CD4-positive, alpha-beta T cell treated with Interferon alpha-2 for 1 hour (primary cell): ENCODE data around the gene LIG1.

Source experiments
- DNase-seq, 2 donors: peaks; one replicate each; pipeline ENCODE4 v3.0.0-alpha.2; 2020 to 2022

The LIG1 gene

DNA sequence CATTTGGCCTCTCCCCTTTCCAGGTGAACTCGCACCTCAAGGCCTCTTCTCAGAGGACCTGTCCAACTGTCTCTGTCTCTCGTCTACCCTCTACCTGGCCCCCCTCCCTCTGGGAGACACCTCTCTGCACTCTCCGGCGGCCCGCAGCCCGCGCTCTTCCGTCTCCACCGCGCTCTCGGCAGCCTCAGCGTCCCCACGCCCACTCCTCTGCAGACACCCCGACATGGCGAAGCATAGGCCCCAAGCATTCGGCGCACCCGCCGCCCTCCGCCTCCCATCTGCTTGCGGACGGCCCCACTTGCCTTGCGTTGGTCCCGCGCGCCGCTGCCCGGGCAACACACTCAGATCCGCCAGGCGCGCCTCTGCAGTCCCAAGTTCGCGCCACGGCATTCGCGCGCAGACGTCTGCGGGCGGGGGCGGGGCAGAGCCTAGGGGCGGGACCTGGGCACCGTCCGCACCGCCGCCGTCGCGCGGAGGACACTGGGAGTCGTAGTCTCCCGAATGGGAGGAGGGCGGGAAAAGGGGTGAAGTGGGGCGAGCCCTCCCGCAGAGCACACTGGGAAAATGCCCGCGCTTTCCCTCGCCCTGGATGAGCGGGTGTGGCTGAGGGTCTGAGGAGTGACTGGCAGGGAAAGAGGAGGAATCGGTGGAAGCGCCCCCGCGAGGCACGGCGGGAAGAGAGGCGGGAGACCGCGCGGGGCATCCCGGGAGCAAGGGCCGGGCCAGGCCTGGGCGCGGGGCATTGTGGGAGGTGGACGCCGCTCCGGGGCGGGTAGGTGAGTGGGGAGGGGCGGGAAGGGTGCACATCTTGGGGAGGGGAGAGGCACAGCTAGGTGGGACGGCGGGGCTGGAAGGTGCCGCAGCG is at the start of gene LIG1, which contains the start of gene ZSWIM9:
TSS of gene LIG1 (minus strand) at position 406 of the 865 bp plus-strand sequence. CDS start 4,778 bp downstream, outside the sequence.
TSS of gene ZSWIM9 (plus strand) at position 742 of the 865 bp plus-strand sequence. CDS start 1,123 bp downstream, outside the sequence.
- DNase-seq: peak; percentile 88 to 92

DNA sequence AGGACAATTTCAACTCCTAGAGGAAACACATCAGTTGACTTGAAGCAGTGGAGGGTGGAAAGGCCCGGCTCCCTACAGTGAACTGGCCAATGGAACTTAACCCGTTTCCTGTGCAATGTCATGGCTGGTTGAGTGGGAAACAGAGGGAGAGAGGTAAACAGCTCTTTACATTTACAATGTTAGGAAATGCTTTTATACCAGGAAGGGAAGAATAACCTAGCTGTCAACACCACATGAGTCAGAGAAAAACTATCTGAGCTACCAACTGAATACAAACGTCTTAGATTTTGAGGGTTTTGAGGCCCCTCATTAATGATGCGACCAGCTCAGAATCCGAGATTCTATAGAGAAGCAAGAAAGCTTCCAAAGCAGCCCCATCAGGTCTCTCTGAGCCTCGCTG is 48.9 kb upstream of the LIG1 start:
- DNase-seq: no peak

- DNase-seq: no peak
Observed at GRCh38 chr19:48216933-48217332, 46.8 kb upstream of the LIG1 start.

- DNase-seq: no peak
Observed at GRCh38 chr19:48213959-48214358, 43.8 kb upstream of the LIG1 start.

DNA sequence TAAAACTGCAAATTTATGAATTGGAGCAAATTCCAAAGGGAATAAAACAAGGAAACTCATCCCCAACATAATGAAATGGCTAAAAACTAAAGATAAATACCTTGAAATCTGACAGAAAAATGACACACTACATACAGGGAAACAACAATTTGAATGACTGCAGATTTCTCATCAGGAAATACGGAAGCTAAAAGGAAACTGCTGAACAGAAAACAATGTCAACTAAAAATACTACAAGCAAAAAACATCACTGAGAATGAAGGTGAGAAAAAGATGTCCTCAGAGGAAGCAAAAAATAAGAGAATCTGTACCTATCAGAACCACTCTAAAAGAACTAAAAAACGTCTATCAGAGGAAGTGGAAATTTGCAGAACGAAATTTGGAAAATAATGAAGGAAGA is 39.9 kb upstream of the LIG1 start:
- DNase-seq: no peak

- DNase-seq: no peak
Observed at GRCh38 chr19:48206397-48207093, 36.4 kb upstream of the LIG1 start.

DNA sequence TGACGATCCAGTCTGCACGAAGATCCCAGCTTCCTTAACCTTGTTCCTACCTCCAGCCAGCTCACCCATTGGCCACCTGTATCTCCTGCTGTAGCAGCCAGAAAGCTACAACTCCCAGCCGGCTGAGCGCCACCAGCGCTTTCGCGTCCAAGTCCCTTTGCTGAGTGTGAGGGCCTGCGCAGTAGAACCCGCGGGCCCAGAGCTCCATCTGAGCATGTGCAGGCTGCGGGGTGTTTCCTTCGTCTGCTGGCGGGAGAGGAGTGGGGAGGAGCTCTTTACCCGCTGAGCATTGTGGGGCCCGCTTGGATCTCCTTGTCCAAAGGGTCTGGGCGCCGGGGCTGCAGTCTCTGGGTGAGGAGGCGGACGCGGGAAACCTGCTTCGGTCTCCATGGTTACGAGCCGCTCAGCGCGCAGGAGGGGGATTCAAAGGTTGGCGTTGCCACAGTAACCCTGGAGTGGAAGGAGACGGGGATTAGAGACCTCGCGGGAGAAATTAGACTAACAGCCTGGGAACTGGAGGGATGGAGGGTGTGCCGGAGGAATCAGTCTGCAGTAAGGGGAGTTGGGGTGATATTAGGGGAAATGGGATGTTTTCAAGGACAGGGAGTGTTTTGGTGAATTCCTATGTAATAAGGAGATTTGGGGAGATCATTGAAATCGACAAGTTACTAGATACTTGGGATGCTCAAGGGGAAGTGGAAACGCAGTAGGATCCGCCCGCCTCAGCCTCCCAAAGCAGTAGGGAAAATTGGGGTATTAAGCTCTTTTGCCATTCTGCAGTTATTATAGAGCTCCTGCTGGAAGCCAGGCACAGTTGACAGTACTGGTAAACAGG is 33.9 kb upstream of the LIG1 start:
- DNase-seq: peak; percentile 90 to 93

GRCh38 chr19:48203222-48203793 is 33.2 kb upstream of the LIG1 start:
- DNase-seq: no peak

DNA sequence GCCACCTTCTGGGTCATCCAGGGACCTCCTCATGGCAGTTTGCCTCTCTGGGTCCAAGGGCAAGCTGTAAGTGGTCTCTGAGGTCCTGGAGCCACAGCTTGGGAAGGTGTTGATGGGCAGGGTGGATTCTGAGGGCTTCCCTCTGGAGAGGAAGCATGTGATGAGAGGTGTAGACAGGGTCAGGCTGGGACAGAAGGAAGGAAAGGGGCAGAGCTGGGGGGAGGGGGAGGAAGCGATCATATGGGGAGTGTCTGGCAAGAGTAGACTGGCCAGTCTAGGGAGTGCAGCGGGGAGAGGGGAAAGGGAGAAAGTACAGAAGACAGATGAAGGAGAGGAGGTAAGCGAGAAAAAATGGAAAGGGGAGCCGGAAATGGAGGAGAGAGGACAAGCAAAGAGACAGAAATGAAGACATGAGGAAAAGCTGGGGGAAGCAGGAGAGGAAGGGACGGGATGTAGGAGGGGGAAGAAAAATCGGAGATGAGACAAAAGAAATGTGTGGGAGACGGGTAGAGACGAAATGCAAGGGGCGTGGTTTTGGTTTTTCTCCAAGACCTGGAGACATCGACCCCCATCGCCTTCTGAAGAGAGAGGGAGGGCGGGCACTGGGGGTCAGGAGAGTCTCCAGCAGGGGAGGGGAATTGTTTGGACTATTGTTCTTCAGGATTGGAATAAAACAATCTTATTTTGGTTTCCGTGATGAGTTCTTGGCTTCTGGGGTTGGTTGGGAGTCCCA is 27.0 kb upstream of the LIG1 start:
- no peak for DNase-seq

GRCh38 chr19:48196321-48196763 is 26.2 kb upstream of the LIG1 start:
- DNase-seq: no peak

DNA sequence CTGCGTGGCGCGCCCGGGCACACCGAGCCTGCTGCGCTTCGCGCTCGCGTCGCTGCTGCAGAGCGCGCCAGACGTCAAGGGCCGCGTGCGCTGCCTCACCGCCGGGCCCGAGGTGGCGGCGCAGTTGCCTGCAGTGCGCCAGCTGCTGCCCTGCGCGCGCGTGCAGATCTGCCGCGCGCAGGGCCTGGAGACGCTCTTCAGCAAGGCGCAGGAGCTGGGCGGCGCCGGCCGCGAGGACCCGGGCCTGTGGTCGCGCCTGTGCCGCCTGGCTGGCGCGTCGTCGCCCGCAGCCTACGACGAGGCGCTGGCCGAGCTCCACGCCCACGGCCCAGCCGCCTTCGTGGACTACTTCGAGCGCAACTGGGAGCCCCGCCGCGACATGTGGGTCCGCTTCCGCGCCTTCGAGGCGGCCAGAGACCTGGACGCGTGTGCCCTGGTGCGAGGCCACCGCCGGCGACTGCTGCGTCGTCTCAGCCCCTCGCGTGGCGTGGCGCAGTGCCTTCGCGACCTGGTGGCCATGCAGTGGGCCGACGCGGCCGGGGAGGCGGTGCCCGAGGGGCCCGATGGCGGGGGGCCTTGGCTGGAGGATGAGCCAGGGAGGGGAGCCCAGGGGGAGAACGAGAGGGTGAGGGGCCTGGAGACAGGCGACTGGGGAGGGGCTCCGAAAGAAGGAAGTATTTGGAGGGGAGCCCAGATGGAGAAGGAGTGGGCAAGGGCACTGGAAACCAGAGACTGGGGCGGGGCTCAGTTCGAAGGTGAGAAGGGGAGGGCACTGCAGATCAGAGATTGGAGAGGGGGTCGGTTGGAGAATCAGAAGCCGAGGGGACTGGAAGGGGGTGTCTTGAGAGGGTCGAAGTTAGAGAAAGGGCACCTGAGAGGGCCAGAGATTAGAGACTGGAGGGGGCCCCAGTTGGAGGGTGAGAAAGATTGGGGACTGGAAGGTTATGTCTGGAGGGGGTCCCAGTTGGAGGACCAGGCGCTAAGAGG is 25.0 kb upstream of the LIG1 start:
- no peak for DNase-seq

- peak; percentile 11 to 44 for DNase-seq
Observed at GRCh38 chr19:48194041-48194843, 24.1 kb upstream of the LIG1 start.

DNA sequence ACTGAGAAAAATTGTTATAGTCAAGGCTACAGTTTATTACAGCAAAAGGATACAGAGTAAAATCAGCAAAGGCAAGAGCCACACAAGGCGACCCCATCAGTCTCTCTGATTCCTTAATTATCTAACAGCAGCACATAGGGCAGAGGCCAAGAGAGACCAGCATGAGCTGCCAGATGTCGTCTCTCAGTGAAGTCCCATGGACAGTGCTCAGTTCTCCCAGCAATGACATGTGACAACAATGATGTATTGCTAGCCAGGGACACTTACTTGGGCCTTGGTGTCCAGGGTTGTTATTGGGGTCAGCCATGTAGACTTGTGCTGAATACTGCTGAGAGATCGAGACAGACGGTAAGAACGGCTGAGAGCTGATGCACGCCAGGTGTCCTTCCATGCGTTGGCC is 22.6 kb upstream of the LIG1 start:
- DNase-seq: no peak

GRCh38 chr19:48190885-48191284 is 20.7 kb upstream of the LIG1 start:
- DNase-seq: no peak

DNA sequence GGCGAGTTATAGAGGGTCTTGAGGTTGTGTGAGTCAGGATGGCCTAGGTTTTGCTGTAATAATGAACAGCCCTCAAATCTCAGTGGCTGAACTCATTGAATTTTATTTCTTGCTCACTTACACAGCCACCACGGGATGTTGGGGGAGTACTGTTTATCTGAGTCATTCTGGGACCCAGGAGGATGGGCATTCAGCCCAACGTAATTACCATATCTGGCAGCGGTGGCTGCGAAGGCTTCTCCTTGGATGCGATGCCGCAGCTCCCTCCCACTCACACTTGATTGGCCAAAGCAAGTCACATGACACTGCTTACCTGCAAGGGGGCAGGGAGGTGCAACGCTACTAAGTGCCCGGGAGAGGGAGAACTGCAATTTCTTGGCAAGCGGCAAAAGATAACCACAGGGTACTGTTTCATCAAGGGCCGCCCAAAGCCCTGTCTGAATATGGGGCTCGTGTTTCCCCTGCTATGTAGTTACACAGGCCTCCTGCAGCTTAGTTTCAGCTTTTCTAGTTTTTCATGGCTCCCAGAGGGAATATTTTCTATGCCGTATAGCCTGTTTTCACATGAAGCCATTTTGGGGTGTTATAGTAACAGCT is 20.2 kb upstream of the LIG1 start:
- peak; percentile 26 to 76 for DNase-seq

- DNase-seq: no peak
Observed at GRCh38 chr19:48186541-48186991, 16.4 kb upstream of the LIG1 start.

- DNase-seq: no peak
Observed at GRCh38 chr19:48186015-48186414, 15.9 kb upstream of the LIG1 start.

DNA sequence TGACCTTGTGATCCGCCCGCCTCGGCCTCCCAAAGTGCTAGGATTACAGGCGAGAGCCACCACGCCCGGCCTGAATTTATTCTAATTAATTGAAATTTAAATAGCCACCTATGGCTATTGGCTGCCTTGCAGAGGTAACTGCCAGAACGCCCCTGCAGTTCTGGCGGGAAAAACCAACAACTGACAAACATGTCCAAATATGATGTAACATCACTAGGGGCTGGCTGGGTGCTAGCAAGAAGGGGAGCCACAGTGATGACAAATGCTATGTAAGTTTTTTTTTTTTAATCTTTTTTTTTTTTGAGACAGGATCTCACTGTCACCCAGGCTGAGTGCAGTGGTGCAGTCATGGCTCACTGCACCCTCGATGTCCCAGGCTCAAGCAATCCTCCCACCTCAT is 13.2 kb upstream of the LIG1 start:
- DNase-seq: no peak

DNA sequence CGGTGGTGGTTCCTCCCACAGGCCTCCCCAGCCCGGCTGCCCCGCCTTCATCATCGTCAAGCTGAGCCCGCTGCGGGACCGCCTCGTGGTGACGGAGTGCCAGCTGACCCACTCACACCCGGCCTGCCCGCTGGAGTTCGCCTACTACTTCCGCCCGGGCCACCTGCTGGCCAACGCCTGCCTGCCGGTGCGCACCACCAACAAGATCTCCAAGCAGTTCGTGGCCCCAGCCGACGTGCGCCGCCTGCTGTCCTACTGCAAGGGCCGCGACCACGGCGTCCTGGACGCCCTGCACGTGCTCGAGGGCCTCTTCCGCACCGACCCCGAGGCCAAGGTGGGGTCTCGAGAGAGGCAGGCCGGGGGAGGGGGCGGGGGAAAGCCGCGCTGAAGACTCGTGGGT is 12.3 kb upstream of the LIG1 start:
- no peak for DNase-seq
